H1 (cell line): ENCODE results near the gene CARF. TPM values are rescaled to one million over a fixed set of nuclear protein-coding genes. Genes with fewer than 3 reads are reported as not detected.

Experiments
- CTCF ChIA-PET: fragments of 300-600 bp; sonication (Branson Sonifier 250); formaldehyde crosslinking; loops from one replicate; lab custom pipeline; 2021; ENCODE audit not compliant: partially characterized antibody; lab: Charles Lee
- POLR2A ChIA-PET: fragments of 300-600 bp; sonication (Branson Sonifier 250); formaldehyde crosslinking; loops from one replicate; lab custom pipeline; 2021; ENCODE audit warnings: inconsistent platforms; ENCODE audit not compliant: partially characterized antibody; lab: Charles Lee
- DNase-seq, 2 experiments: peaks; one replicate each; pipeline versions ENCODE4 v3.0.0 to v3.0.0-alpha.2; 2010 to 2022; ENCODE audit warnings: low spot score in 2 of 2, low read depth in 1 of 2, mixed read lengths in 1 of 2
- FAIRE-seq: peaks from 2 replicates; lab custom pipeline; 2011; peaks lifted over from hg19 to GRCh38; lab: Jason Lieb, UNC
- H2AFZ ChIP-seq: 2 replicates; pipeline ENCODE4 v1.8.1; 2012; ENCODE audit warnings: low read length, inconsistent platforms
- H2AK5ac ChIP-seq: 2 replicates; pipeline ENCODE4 v1.6.1; 2013; ENCODE audit warnings: low read depth, low read length
- H2BK120ac ChIP-seq: replicated peaks from 2 replicates; pipeline ENCODE3; 2013; ENCODE audit warnings: low read depth, low read length, inconsistent platforms
- H2BK12ac ChIP-seq: 2 replicates; pipeline ENCODE4 v1.6.1; 2013; ENCODE audit warnings: low read depth, low read length
- H2BK15ac ChIP-seq: 2 replicates; pipeline ENCODE4 v1.6.1; 2013; ENCODE audit warnings: low read length
- H2BK20ac ChIP-seq: 2 replicates; pipeline ENCODE4 v1.6.1; 2013; ENCODE audit warnings: low read length
- H2BK5ac ChIP-seq: 2 replicates; pipeline ENCODE4 v1.6.1; 2013; ENCODE audit warnings: low read depth, low read length
- H3K14ac ChIP-seq: 2 replicates; pipeline ENCODE4 v1.6.1; 2013; ENCODE audit warnings: inconsistent platforms; ENCODE audit not compliant: insufficient read length
- H3K18ac ChIP-seq: 2 replicates; pipeline ENCODE4 v1.6.1; 2013; ENCODE audit warnings: low read length; ENCODE audit errors: extremely low read depth
- H3K23ac ChIP-seq: 2 replicates; pipeline ENCODE4 v1.6.1; 2013; ENCODE audit warnings: inconsistent platforms; ENCODE audit not compliant: insufficient read length
- H3K23me2 ChIP-seq: 2 replicates; pipeline ENCODE4 v1.6.1; 2013; ENCODE audit warnings: low read depth, low read length
- H3K27ac ChIP-seq: 2 replicates; pipeline ENCODE4 v1.6.1; 2011; ENCODE audit warnings: low read depth, low read length, inconsistent platforms
- H3K27me3 ChIP-seq, 4 experiments: replicated peaks in 1 of 4; 1 replicate in 1 of 4; 2 replicates in 3 of 4; pipeline versions ENCODE4 v1.6.1 to v1.8.1; 2011 to 2013; ENCODE audit warnings: low read length in 3 of 4, mild to moderate bottlenecking in 3 of 4, inconsistent platforms in 2 of 4, mixed read lengths in 2 of 4, moderate library complexity in 1 of 4; ENCODE audit not compliant: control insufficient read depth in 3 of 4, insufficient read depth in 3 of 4; ENCODE audit errors: extremely low read depth in 1 of 4
- H3K36me3 ChIP-seq, 4 experiments: 2 replicates each; pipeline versions ENCODE4 v1.6.1 to v1.8.1; 2011 to 2013; ENCODE audit warnings: mild to moderate bottlenecking in 4 of 4, low read length in 3 of 4, moderate library complexity in 2 of 4, control low read depth in 1 of 4, inconsistent platforms in 1 of 4; ENCODE audit not compliant: insufficient read depth in 4 of 4, control insufficient read depth in 2 of 4
- H3K4ac ChIP-seq: replicated peaks from 2 replicates; pipeline ENCODE3; 2013; ENCODE audit warnings: low read length, low read depth, mixed read lengths, inconsistent platforms; ENCODE audit not compliant: insufficient read length
- H3K4me1 ChIP-seq, 4 experiments: replicated peaks in 1 of 4; 1 replicate in 1 of 4; 2 replicates in 3 of 4; pipeline versions ENCODE4 v1.6.1 to v1.8.1; 2011 to 2013; ENCODE audit warnings: low read length in 3 of 4, inconsistent platforms in 2 of 4, mixed read lengths in 1 of 4; ENCODE audit not compliant: insufficient read depth in 4 of 4, control insufficient read depth in 3 of 4
- H3K4me2 ChIP-seq, 2 experiments: 2 replicates each; pipeline versions ENCODE4 v1.6.1 to v1.8.1; 2011 to 2013; ENCODE audit warnings: low read depth in 2 of 2, low read length in 2 of 2, control low read depth in 1 of 2, inconsistent platforms in 1 of 2, mild to moderate bottlenecking in 1 of 2; ENCODE audit not compliant: insufficient read depth in 1 of 2
- H3K4me3 ChIP-seq, 4 experiments: fragments of 200-600, 300-600 bp in 1 of 4; sonication (generic), shearing (Covaris generic), sonication (Bioruptor Twin) in 1 of 4; 2 replicates each; pipeline versions ENCODE4 v1.5.1 to v1.8.1; 2011 to 2016; ENCODE audit warnings: low read length in 4 of 4, low read depth in 3 of 4, control low read depth in 2 of 4, inconsistent platforms in 2 of 4, mild to moderate bottlenecking in 2 of 4, mixed read lengths in 1 of 4, moderate library complexity in 1 of 4; ENCODE audit not compliant: insufficient read depth in 2 of 4; ENCODE audit errors: extremely low read depth in 1 of 4
- H3K56ac ChIP-seq: replicated peaks from 2 replicates; pipeline ENCODE3; 2013; ENCODE audit warnings: low read depth, mild to moderate bottlenecking, mixed read lengths, low read length, inconsistent platforms; ENCODE audit not compliant: insufficient read length
- H3K79me1 ChIP-seq: 2 replicates; pipeline ENCODE4 v1.6.1; 2013; ENCODE audit warnings: low read depth, low read length, control low read depth
- H3K79me2 ChIP-seq, 2 experiments: 2 replicates each; pipeline versions ENCODE4 v1.6.1 to v1.8.1; 2012 to 2013; ENCODE audit warnings: low read length in 2 of 2, mild to moderate bottlenecking in 2 of 2, inconsistent platforms in 1 of 2; ENCODE audit not compliant: insufficient read depth in 2 of 2, control insufficient read depth in 1 of 2
- H3K9ac ChIP-seq, 4 experiments: replicated peaks in 1 of 4; 1 replicate in 1 of 4; 2 replicates in 3 of 4; pipeline versions ENCODE4 v1.6.1 to v1.8.1; 2011 to 2013; ENCODE audit warnings: low read depth in 3 of 4, low read length in 3 of 4, control low read depth in 2 of 4, mild to moderate bottlenecking in 2 of 4, moderate library complexity in 2 of 4, inconsistent platforms in 1 of 4; ENCODE audit errors: extremely low read depth in 1 of 4
- H3K9me3 ChIP-seq, 2 experiments: 2 replicates each; pipeline versions ENCODE4 v1.6.1 to v1.8.1; 2012 to 2013; ENCODE audit warnings: mild to moderate bottlenecking in 2 of 2, moderate library complexity in 2 of 2, control low read depth in 1 of 2, inconsistent platforms in 1 of 2, low read depth in 1 of 2, low read length in 1 of 2, mixed read lengths in 1 of 2; ENCODE audit not compliant: insufficient read depth in 2 of 2
- H4K20me1 ChIP-seq, 2 experiments: replicated peaks in 1 of 2; 2 replicates each; pipeline versions ENCODE3 to v1.8.1; 2011 to 2013; ENCODE audit warnings: inconsistent platforms in 2 of 2, low read length in 2 of 2, mild to moderate bottlenecking in 1 of 2; ENCODE audit not compliant: insufficient read depth in 2 of 2, control insufficient read depth in 1 of 2
- H4K5ac ChIP-seq: 2 replicates; pipeline ENCODE4 v1.6.1; 2013; ENCODE audit warnings: low read length, low read depth, mixed read lengths, inconsistent platforms; ENCODE audit not compliant: insufficient read length
- H4K8ac ChIP-seq: 2 replicates; pipeline ENCODE4 v1.8.0; 2013; ENCODE audit warnings: mild to moderate bottlenecking, moderate library complexity, low read length, inconsistent platforms; ENCODE audit not compliant: insufficient read depth; ENCODE audit errors: extremely low read depth
- H4K91ac ChIP-seq: replicated peaks from 2 replicates; pipeline ENCODE3; 2013; ENCODE audit warnings: low read length, mixed read lengths, inconsistent platforms; ENCODE audit not compliant: insufficient read length
- JUND ChIP-seq: IDR thresholded peaks from 2 replicates; pipeline ENCODE4 v1.6.1; 2011; ENCODE audit warnings: mild to moderate bottlenecking, improper control_type of control experiment, low read length
- KDM1A ChIP-seq: fragments of 200-600, 300-600 bp; sonication (generic); IDR thresholded peaks from 2 replicates; pipeline ENCODE4 v1.7.1; 2016; ENCODE audit warnings: mild to moderate bottlenecking, low read length, borderline replicate concordance
- MAFK ChIP-seq: IDR thresholded peaks from 2 replicates; pipeline ENCODE4 v1.6.1; 2012; ENCODE audit warnings: low read depth, mild to moderate bottlenecking, improper control_type of control experiment, low read length
- SAP30 ChIP-seq: fragments of 300-600 bp; sonication (generic); IDR thresholded peaks from 2 replicates; pipeline ENCODE4 v1.7.1; 2012; ENCODE audit warnings: low read length, moderate library complexity, mild to moderate bottlenecking, inconsistent platforms; ENCODE audit not compliant: insufficient read depth, insufficient replicate concordance
- SRF ChIP-seq: IDR thresholded peaks from 2 replicates; pipeline ENCODE4 v1.6.1; 2011; ENCODE audit warnings: mild to moderate bottlenecking, low read depth, low read length, moderate library complexity
- WGBS, 2 experiments: shearing (Covaris generic) in 1 of 2; methylation state at CpG; one replicate each; pipeline versions ENCODE4 v1.1.6 to v1.1.7; 2013 to 2015; ENCODE audit warnings: low lambda C conversion rate in 2 of 2, mixed read lengths in 2 of 2, inconsistent platforms in 1 of 2, low coverage in 1 of 2, missing lambda C conversion rate in 1 of 2; ENCODE audit not compliant: insufficient replicate concordance in 2 of 2, insufficient coverage in 1 of 2, insufficient read length in 1 of 2; ENCODE audit errors: extremely low coverage in 1 of 2, missing lambda C conversion rate in 1 of 2; 5-methylcytosine and 5-hydroxymethylcytosine counted together
- polyA plus RNA-seq, 7 experiments: library from polyadenylated mRNA; depleted of rRNA in 3 of 7; stranded (reverse) in 5 of 7; unstranded in 2 of 7; fragments of >200 nt in 5 of 7; fragments of 200-250 nt in 2 of 7; gene quantifications; 1 replicate in 5 of 7; 2 replicates in 1 of 7; 4 replicates in 1 of 7; pipeline versions ENCODE4 v1.2.1 to v1.2.3, GENCODE V29; 2011 to 2013; ENCODE audit warnings: missing spikeins in 2 of 7, mixed read lengths in 2 of 7
- total RNA-seq: library from RNA; stranded (reverse); fragmentation: NEBNext Ultra II Directional; extraction: Animal tissue kit (Norgen Biotek cat#: 25700); gene quantifications from 2 replicates; pipeline ENCODE4 v1.2.1, GENCODE V29; 2021
- TF ChIP-seq, protein P1 (sequence below): IDR thresholded peaks from 2 replicates; pipeline ENCODE4 v1.6.1; 2012; ENCODE audit warnings: inconsistent platforms

Gene CARF
- total and polyA plus RNA-seq, 2 of the 8 experiments (the other 6 are each of a cell fraction or from before 2014, with no cell fraction given): 2.0 to 2.6 TPM

DNA sequence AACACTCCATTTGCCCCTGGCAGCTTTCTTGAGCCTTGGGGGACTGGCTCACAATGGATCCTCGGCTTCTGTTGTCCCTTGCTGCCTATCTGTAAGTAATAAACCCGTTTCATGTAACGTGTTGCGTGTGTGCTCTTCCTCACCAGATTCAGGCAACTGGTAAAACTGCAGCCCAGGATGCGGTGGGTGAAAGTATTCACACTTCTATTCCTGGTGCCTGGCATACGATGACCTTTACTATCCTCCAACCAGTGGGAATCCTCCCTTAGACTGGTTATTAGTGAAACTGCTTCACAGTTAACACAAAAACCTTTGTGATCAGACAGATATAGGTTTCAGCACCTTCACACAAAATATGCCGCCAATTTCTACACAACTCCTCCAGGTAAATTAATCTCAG is 26.9 kb upstream of the CARF start:
- TF ChIP-seq, protein P1, sequence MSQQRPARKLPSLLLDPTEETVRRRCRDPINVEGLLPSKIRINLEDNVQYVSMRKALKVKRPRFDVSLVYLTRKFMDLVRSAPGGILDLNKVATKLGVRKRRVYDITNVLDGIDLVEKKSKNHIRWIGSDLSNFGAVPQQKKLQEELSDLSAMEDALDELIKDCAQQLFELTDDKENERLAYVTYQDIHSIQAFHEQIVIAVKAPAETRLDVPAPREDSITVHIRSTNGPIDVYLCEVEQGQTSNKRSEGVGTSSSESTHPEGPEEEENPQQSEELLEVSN: no peak
- TF ChIP-seq KDM1A: no peak
- TF ChIP-seq SAP30: no peak
- TF ChIP-seq JUND: no peak
- no peak for TF ChIP-seq MAFK
- no peak for TF ChIP-seq SRF
- no peak overlapping the region for H2BK12ac ChIP-seq
- no peak overlapping the region for H2BK20ac ChIP-seq
- no peaks in the 10 kb centered on the region for H3K27me3 ChIP-seq
- no peak overlapping the region for H3K9ac ChIP-seq
- no peak overlapping the region for H2BK5ac ChIP-seq
- H3K4me2 ChIP-seq: no peak overlapping the region
- H3K79me1 ChIP-seq: no peaks in the 10 kb centered on the region
- H2AFZ ChIP-seq: no peak overlapping the region
- no peak overlapping the region for H3K23ac ChIP-seq
- no peak overlapping the region for H4K91ac ChIP-seq
- H4K8ac ChIP-seq: no peak overlapping the region
- WGBS, 2 experiments: 98% methylated on average over 7 of the region's 7 CpGs; no CpG with 5 or more reads in 1 of the 2 experiments
- H3K36me3 ChIP-seq: peaks cover 13 to 81% (median 40%) of the 10 kb centered on the region in 4 experiments
- H2BK15ac ChIP-seq: no peak overlapping the region
- no peak overlapping the region for H3K27ac ChIP-seq
- CTCF ChIA-PET: interaction anchor here (1.0 to 1.3 kb wide), 3 partner anchors 15 to 311 kb away, joined by 3 read pairs; no protein-coding TSS in a partner anchor
- H4K20me1 ChIP-seq: peaks cover 0 to 1% of the 10 kb centered on the region in 2 experiments
- no peak overlapping the region for H4K5ac ChIP-seq
- H3K56ac ChIP-seq: no peak overlapping the region
- FAIRE-seq (no peak), DNase-seq (no peak)
- no peak overlapping the region for H2AK5ac ChIP-seq
- no peaks in the 10 kb centered on the region for H3K79me2 ChIP-seq
- no peak overlapping the region for H2BK120ac ChIP-seq
- no peaks in the 10 kb centered on the region for H3K23me2 ChIP-seq
- no peak overlapping the region for H3K14ac ChIP-seq
- POLR2A ChIA-PET: no interaction called here
- H3K9me3 ChIP-seq: no peaks in the 10 kb centered on the region
- H3K4ac ChIP-seq: no peak overlapping the region
- no peak overlapping the region for H3K4me3 ChIP-seq
- H3K18ac ChIP-seq: no peak overlapping the region
- H3K4me1 ChIP-seq: no peaks in the 10 kb centered on the region
